ENCODE results near the gene SLC4A4. TPM values are rescaled to one million over a fixed set of nuclear protein-coding genes. Genes with fewer than 3 reads are reported as not detected.

Gene SLC4A4
- total RNA-seq, 5 donors from 2014 or later (not counting 1 experiment from before 2014, with no cell fraction given): 0.76 to 3.2 (median 1.5) TPM

GRCh38 chr4:71566856-71567255, 228.0 kb downstream of the SLC4A4 start:
- WGBS (ENCODE audit: insufficient coverage): no CpG with 5 or more reads among the region's 3 CpGs
- Histone ChIP-seq H3K36me3 (ENCODE audit: control insufficient read depth in 2 of 2, extremely low read depth in 1 of 2, insufficient read depth in 1 of 2, low read length in 1 of 2) (no peaks in the 10 kb centered on the region), H3K4me1 (ENCODE audit: control insufficient read depth in 1 of 2, extremely low read depth in 1 of 2, insufficient read depth in 2 of 2, low read length in 2 of 2) (no peaks in the 10 kb centered on the region), H3K4me3 (ENCODE audit: control insufficient read depth in 1 of 2, extremely low read depth in 1 of 2, low read length in 1 of 2) (no peak overlapping the region), H3K27ac (ENCODE audit: low read length) (no peak overlapping the region), H3K9me3 (no peaks in the 10 kb centered on the region), H3K27me3 (replicated peaks in 1 of 2; ENCODE audit: control insufficient read depth in 2 of 2, extremely low read depth in 1 of 2, insufficient read depth in 2 of 2, low read length in 1 of 2) (no peaks in the 10 kb centered on the region)
- Mint-ChIP-seq H3K27me3 (no peaks in the 10 kb centered on the region), H3K4me1 (no peaks in the 10 kb centered on the region), H3K36me3 (no peaks in the 10 kb centered on the region), H3K9me3 (no peaks in the 10 kb centered on the region), H3K27ac (no peak overlapping the region), H3K4me3 (no peak overlapping the region)
- no peak for DNase-seq
- POLR2A ChIA-PET: no interaction called here
- CTCF ChIA-PET: no interaction called here
- no peak for ATAC-seq (replicated peaks in 1 of 4)

DNA sequence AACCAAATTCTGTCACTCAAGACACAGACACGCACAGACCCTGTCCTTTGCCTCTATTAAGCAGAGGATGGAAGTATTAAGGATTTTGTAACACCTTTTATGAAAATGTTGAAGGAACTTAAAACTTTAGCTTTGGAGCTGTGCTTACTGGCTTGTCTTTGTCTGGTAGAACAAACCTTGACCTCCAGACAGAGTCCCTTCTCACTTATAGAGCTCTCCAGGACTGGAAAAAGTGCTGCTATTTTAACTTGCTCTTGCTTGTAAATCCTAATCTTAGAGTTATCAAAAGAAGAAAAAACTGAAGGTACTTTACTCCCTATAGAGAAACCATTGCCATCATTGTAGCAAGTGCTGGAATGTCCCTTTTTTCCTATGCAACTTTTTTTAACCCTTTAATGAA, 229.3 kb downstream of the SLC4A4 start:
- H3K27me3 Mint-ChIP-seq: no peaks in the 10 kb centered on the region
- H3K9me3 Mint-ChIP-seq: peaks cover 0 to 2% (median 2%) of the 10 kb centered on the region in 3 donors
- no peak overlapping the region for H3K27ac ChIP-seq (ENCODE audit: low read length)
- no peak overlapping the region for H3K4me3 Mint-ChIP-seq
- DNase-seq: no peak
- H3K36me3 Mint-ChIP-seq: no peaks in the 10 kb centered on the region
- no peak for ATAC-seq (replicated peaks in 1 of 4)
- CTCF ChIA-PET: no interaction called here
- no peak overlapping the region for H3K27ac Mint-ChIP-seq
- no peaks in the 10 kb centered on the region for H3K27me3 ChIP-seq (replicated peaks in 1 of 2; ENCODE audit: control insufficient read depth in 2 of 2, extremely low read depth in 1 of 2, insufficient read depth in 2 of 2, low read length in 1 of 2)
- no peak overlapping the region for H3K4me3 ChIP-seq (ENCODE audit: control insufficient read depth in 1 of 2, extremely low read depth in 1 of 2, low read length in 1 of 2)
- no CpG with 5 or more reads among the region's 1 CpG for WGBS (ENCODE audit: insufficient coverage)
- H3K4me1 Mint-ChIP-seq: no peaks in the 10 kb centered on the region
- H3K4me1 ChIP-seq (ENCODE audit: control insufficient read depth in 1 of 2, extremely low read depth in 1 of 2, insufficient read depth in 2 of 2, low read length in 2 of 2): no peaks in the 10 kb centered on the region
- POLR2A ChIA-PET: no interaction called here
- H3K9me3 ChIP-seq: no peaks in the 10 kb centered on the region
- no peaks in the 10 kb centered on the region for H3K36me3 ChIP-seq (ENCODE audit: control insufficient read depth in 2 of 2, extremely low read depth in 1 of 2, insufficient read depth in 1 of 2, low read length in 1 of 2)

DNA sequence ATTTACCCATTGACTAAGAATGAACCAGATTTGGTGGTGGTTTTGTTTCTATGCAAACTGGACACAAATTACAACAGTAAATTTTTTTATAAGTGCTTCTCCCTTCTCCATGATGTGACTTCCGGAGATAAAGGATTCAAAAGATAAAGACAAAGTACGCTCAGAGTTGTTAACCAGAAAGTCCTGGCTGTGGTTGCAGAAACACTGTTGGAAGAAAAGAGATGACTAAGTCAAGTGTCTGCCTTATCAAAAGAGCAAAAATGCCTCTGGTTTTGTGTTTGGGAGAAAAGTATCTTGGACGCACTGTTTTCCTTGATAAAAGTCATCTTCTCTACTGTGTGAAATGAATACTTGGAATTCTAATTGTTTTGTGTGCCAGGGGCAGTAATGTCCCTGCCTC, 231.7 kb downstream of the SLC4A4 start:
- no peak for ATAC-seq (replicated peaks in 1 of 4)
- H3K36me3 Mint-ChIP-seq: no peaks in the 10 kb centered on the region
- no peak for DNase-seq
- no peaks in the 10 kb centered on the region for H3K36me3 ChIP-seq (ENCODE audit: control insufficient read depth in 2 of 2, extremely low read depth in 1 of 2, insufficient read depth in 1 of 2, low read length in 1 of 2)
- H3K4me1 Mint-ChIP-seq: no peaks in the 10 kb centered on the region
- H3K27ac ChIP-seq (ENCODE audit: low read length): no peak overlapping the region
- H3K27me3 ChIP-seq (replicated peaks in 1 of 2; ENCODE audit: control insufficient read depth in 2 of 2, extremely low read depth in 1 of 2, insufficient read depth in 2 of 2, low read length in 1 of 2): no peaks in the 10 kb centered on the region
- H3K4me1 ChIP-seq (ENCODE audit: control insufficient read depth in 1 of 2, extremely low read depth in 1 of 2, insufficient read depth in 2 of 2, low read length in 2 of 2): no peaks in the 10 kb centered on the region
- peaks cover 0 to 8% of the 10 kb centered on the region in 2 donors for H3K27me3 Mint-ChIP-seq
- 83% methylated on average over 2 of the region's 3 CpGs for WGBS (ENCODE audit: insufficient coverage)
- no peaks in the 10 kb centered on the region for H3K9me3 ChIP-seq
- peaks cover 2 to 9% (median 3%) of the 10 kb centered on the region in 3 donors for H3K9me3 Mint-ChIP-seq
- H3K4me3 ChIP-seq (ENCODE audit: control insufficient read depth in 1 of 2, extremely low read depth in 1 of 2, low read length in 1 of 2): no peak overlapping the region
- ChIA-PET POLR2A (no interaction called here), CTCF (no interaction called here)
- H3K4me3 Mint-ChIP-seq: no peak overlapping the region
- H3K27ac Mint-ChIP-seq: no peak overlapping the region

DNA sequence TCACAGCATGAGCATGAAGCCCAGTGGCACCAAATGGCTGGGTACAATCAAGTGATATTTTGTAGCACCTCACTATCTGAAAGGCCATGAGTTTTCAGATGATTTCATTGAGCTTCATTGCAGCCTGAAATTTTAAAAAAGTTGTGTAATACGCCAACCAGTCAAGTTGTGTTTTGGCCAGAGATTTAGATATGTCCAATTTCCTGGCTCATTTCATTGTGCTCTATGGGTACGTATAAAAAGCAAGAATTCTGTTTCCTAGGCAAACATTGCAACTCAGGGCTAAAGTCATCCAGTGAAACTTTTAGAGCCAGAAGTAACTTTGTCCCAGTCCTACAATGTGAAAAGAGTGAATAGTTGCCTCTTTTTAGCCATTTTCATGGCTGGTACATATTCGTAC, 232.5 kb downstream of the SLC4A4 start:
- H3K9me3 Mint-ChIP-seq: peaks cover 2 to 9% (median 3%) of the 10 kb centered on the region in 3 donors
- 88% methylated on average over 2 of the region's 3 CpGs for whole genome bisulfite sequencing (ENCODE audit: insufficient coverage)
- H3K4me1 ChIP-seq (ENCODE audit: control insufficient read depth in 1 of 2, extremely low read depth in 1 of 2, insufficient read depth in 2 of 2, low read length in 2 of 2): no peaks in the 10 kb centered on the region
- H3K4me1 Mint-ChIP-seq: no peaks in the 10 kb centered on the region
- no peaks in the 10 kb centered on the region for H3K9me3 ChIP-seq
- H3K27me3 ChIP-seq (replicated peaks in 1 of 2; ENCODE audit: control insufficient read depth in 2 of 2, extremely low read depth in 1 of 2, insufficient read depth in 2 of 2, low read length in 1 of 2): no peaks in the 10 kb centered on the region
- H3K4me3 ChIP-seq (ENCODE audit: control insufficient read depth in 1 of 2, extremely low read depth in 1 of 2, low read length in 1 of 2): no peak overlapping the region
- no peak overlapping the region for H3K27ac Mint-ChIP-seq
- no peak overlapping the region for H3K27ac ChIP-seq (ENCODE audit: low read length)
- ChIA-PET CTCF (no interaction called here), POLR2A (no interaction called here)
- peaks cover 3 to 8% of the 10 kb centered on the region in 2 donors for H3K27me3 Mint-ChIP-seq
- no peaks in the 10 kb centered on the region for H3K36me3 Mint-ChIP-seq
- H3K36me3 ChIP-seq (ENCODE audit: control insufficient read depth in 2 of 2, extremely low read depth in 1 of 2, insufficient read depth in 1 of 2, low read length in 1 of 2): no peaks in the 10 kb centered on the region
- ATAC-seq (replicated peaks in 1 of 4): no peak
- H3K4me3 Mint-ChIP-seq: no peak overlapping the region
- no peak for DNase-seq

DNA sequence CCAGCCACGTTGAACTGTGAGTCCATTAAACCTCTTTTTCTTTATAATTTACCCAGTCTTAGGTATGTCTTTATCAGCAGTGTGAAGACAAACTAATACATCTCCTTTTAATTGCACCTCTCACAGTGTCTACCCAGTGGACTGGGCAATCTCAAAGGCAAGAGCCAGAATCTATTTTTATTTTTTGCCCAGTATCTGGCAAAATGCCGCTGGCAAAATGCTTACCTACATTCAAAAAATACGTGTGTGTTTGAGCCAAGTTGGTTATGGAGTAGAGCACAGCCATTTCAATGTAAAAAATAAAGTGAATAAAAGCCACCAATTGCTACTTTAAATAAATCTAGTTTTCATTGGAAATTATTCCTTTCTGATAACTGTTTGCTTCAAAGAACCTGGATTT, 245.2 kb downstream of the SLC4A4 start:
- H3K27me3 Mint-ChIP-seq: no peaks in the 10 kb centered on the region
- ATAC-seq (replicated peaks in 1 of 4): no peak
- H3K4me1 Mint-ChIP-seq: no peaks in the 10 kb centered on the region
- no CpG with 5 or more reads among the region's 3 CpGs for WGBS (ENCODE audit: insufficient coverage)
- no peaks in the 10 kb centered on the region for H3K36me3 ChIP-seq (ENCODE audit: control insufficient read depth in 2 of 2, extremely low read depth in 1 of 2, insufficient read depth in 1 of 2, low read length in 1 of 2)
- no peak overlapping the region for H3K27ac Mint-ChIP-seq
- no peaks in the 10 kb centered on the region for H3K4me1 ChIP-seq (ENCODE audit: control insufficient read depth in 1 of 2, extremely low read depth in 1 of 2, insufficient read depth in 2 of 2, low read length in 2 of 2)
- CTCF ChIA-PET: no interaction called here
- no peak for DNase-seq
- no peak overlapping the region for H3K4me3 ChIP-seq (ENCODE audit: control insufficient read depth in 1 of 2, extremely low read depth in 1 of 2, low read length in 1 of 2)
- H3K27ac ChIP-seq (ENCODE audit: low read length): no peak overlapping the region
- peaks cover 7 to 11% (median 8%) of the 10 kb centered on the region in 3 donors for H3K9me3 Mint-ChIP-seq
- POLR2A ChIA-PET: no interaction called here
- no peaks in the 10 kb centered on the region for H3K27me3 ChIP-seq (replicated peaks in 1 of 2; ENCODE audit: control insufficient read depth in 2 of 2, extremely low read depth in 1 of 2, insufficient read depth in 2 of 2, low read length in 1 of 2)
- H3K36me3 Mint-ChIP-seq: no peaks in the 10 kb centered on the region
- H3K9me3 ChIP-seq: no peaks in the 10 kb centered on the region
- no peak overlapping the region for H3K4me3 Mint-ChIP-seq

DNA sequence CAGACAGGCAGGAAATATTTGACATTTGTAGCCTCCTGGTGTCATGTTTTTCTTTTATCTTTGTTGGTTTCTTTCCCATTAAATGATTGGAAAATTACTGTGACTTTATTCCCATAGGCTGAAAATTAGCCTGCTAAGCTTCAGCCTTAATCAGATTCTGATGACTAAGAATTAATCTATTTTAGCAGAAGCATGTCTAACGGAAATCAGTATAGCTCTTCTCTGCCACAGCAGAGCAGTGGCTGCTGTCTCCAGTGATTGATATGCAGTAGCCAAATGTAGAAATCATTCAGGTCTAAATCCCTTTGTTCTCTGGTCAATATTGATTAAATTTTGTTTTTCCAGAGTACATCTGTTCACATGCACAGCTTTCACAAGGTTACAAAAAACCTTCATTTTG, 245.8 kb downstream of the SLC4A4 start:
- H3K4me3 ChIP-seq (ENCODE audit: control insufficient read depth in 1 of 2, extremely low read depth in 1 of 2, low read length in 1 of 2): no peak overlapping the region
- no peak overlapping the region for H3K27ac ChIP-seq (ENCODE audit: low read length)
- WGBS (ENCODE audit: insufficient coverage): no CpG with 5 or more reads among the region's 1 CpG
- peaks cover 10 to 15% (median 12%) of the 10 kb centered on the region in 3 donors for H3K9me3 Mint-ChIP-seq
- CTCF ChIA-PET: no interaction called here
- no peaks in the 10 kb centered on the region for H3K4me1 ChIP-seq (ENCODE audit: control insufficient read depth in 1 of 2, extremely low read depth in 1 of 2, insufficient read depth in 2 of 2, low read length in 2 of 2)
- no peak overlapping the region for H3K4me3 Mint-ChIP-seq
- no peaks in the 10 kb centered on the region for H3K36me3 Mint-ChIP-seq
- no peaks in the 10 kb centered on the region for H3K4me1 Mint-ChIP-seq
- no peak overlapping the region for H3K27ac Mint-ChIP-seq
- H3K9me3 ChIP-seq: no peaks in the 10 kb centered on the region
- POLR2A ChIA-PET: interaction anchor here in 1 of 2 donors (0.6 kb wide), 1 partner anchor 487 kb away, joined by 3 read pairs; no protein-coding TSS in a partner anchor
- H3K36me3 ChIP-seq (ENCODE audit: control insufficient read depth in 2 of 2, extremely low read depth in 1 of 2, insufficient read depth in 1 of 2, low read length in 1 of 2): no peaks in the 10 kb centered on the region
- no peak for ATAC-seq (replicated peaks in 1 of 4)
- no peak for DNase-seq
- no peaks in the 10 kb centered on the region for H3K27me3 ChIP-seq (replicated peaks in 1 of 2; ENCODE audit: control insufficient read depth in 2 of 2, extremely low read depth in 1 of 2, insufficient read depth in 2 of 2, low read length in 1 of 2)
- no peaks in the 10 kb centered on the region for H3K27me3 Mint-ChIP-seq

Data from T-cell (primary cell).